Activated gamma-delta T cell (primary cell): ENCODE results near the gene CGB1.
A peak's percentile ranks its signal among the peaks of the same experiment; 100 is the strongest.

ENCODE experiments used
- DNase-seq: peaks from one replicate; lab custom pipeline; 2025; lab: John Stamatoyannopoulos, UW

CGB1 gene

GRCh38 chr19:48994035-48994386, 42.7 kb downstream of the CGB1 start:
- DNase-seq: no peak

- peak; percentile 97 for DNase-seq
These were observed 43.3 kb downstream of the CGB1 start, which contains the start of the genes GYS1 and RUVBL2 for GRCh38 chr19:48993175-48994034. TSS of gene GYS1 (minus strand) at chr19:48993309. CDS start at chr19:48993112, 197 bp downstream. TSS of gene RUVBL2 (plus strand) at chr19:48993887. CDS start at chr19:48993912, 25 bp downstream.

- no peak for DNase-seq
These were observed 44.0 kb downstream of the CGB1 start for GRCh38 chr19:48992581-48993174.

GRCh38 chr19:48991873-48992580, 44.7 kb downstream of the CGB1 start:
- DNase-seq: no peak

GRCh38 chr19:48991011-48991609, 45.6 kb downstream of the CGB1 start:
- no peak for DNase-seq

GRCh38 chr19:48990400-48990799, 46.3 kb downstream of the CGB1 start:
- DNase-seq: no peak

GRCh38 chr19:48989701-48990291, 46.9 kb downstream of the CGB1 start:
- no peak for DNase-seq

- DNase-seq: no peak
These were observed 47.8 kb downstream of the CGB1 start for GRCh38 chr19:48988860-48989259.

GRCh38 chr19:48988286-48988685, 48.4 kb downstream of the CGB1 start:
- DNase-seq: no peak

- no peak for DNase-seq
These were observed 49.4 kb downstream of the CGB1 start for GRCh38 chr19:48987323-48987722.

GRCh38 chr19:48986211-48986610, 50.5 kb downstream of the CGB1 start:
- no peak for DNase-seq

- no peak for DNase-seq
These were observed 51.0 kb downstream of the CGB1 start for GRCh38 chr19:48985711-48986110.
